H1 (cell line): Measurements from ENCODE around the gene GABRG2. TPM values are rescaled to one million over a fixed set of nuclear protein-coding genes. Genes with fewer than 3 reads are reported as not detected.

Source experiments
- CTCF ChIA-PET: fragments of 300-600 bp; sonication (Branson Sonifier 250); formaldehyde crosslinking; loops from one replicate; lab custom pipeline; 2021; ENCODE audit not compliant: partially characterized antibody; lab: Charles Lee
- POLR2A ChIA-PET: fragments of 300-600 bp; sonication (Branson Sonifier 250); formaldehyde crosslinking; loops from one replicate; lab custom pipeline; 2021; ENCODE audit warnings: inconsistent platforms; ENCODE audit not compliant: partially characterized antibody; lab: Charles Lee
- DNase-seq, 2 experiments: peaks; one replicate each; pipeline versions ENCODE4 v3.0.0 to v3.0.0-alpha.2; 2010 to 2022; ENCODE audit warnings: low spot score in 2 of 2, low read depth in 1 of 2, mixed read lengths in 1 of 2
- FAIRE-seq: peaks from 2 replicates; lab custom pipeline; 2011; peaks lifted over from hg19 to GRCh38; lab: Jason Lieb, UNC
- H2AFZ ChIP-seq: 2 replicates; pipeline ENCODE4 v1.8.1; 2012; ENCODE audit warnings: low read length, inconsistent platforms
- H2AK5ac ChIP-seq: 2 replicates; pipeline ENCODE4 v1.6.1; 2013; ENCODE audit warnings: low read depth, low read length
- H2BK120ac ChIP-seq: replicated peaks from 2 replicates; pipeline ENCODE3; 2013; ENCODE audit warnings: low read depth, low read length, inconsistent platforms
- H2BK12ac ChIP-seq: 2 replicates; pipeline ENCODE4 v1.6.1; 2013; ENCODE audit warnings: low read depth, low read length
- H2BK15ac ChIP-seq: 2 replicates; pipeline ENCODE4 v1.6.1; 2013; ENCODE audit warnings: low read length
- H2BK20ac ChIP-seq: 2 replicates; pipeline ENCODE4 v1.6.1; 2013; ENCODE audit warnings: low read length
- H2BK5ac ChIP-seq: 2 replicates; pipeline ENCODE4 v1.6.1; 2013; ENCODE audit warnings: low read depth, low read length
- H3K14ac ChIP-seq: 2 replicates; pipeline ENCODE4 v1.6.1; 2013; ENCODE audit warnings: inconsistent platforms; ENCODE audit not compliant: insufficient read length
- H3K18ac ChIP-seq: 2 replicates; pipeline ENCODE4 v1.6.1; 2013; ENCODE audit warnings: low read length; ENCODE audit errors: extremely low read depth
- H3K23ac ChIP-seq: 2 replicates; pipeline ENCODE4 v1.6.1; 2013; ENCODE audit warnings: inconsistent platforms; ENCODE audit not compliant: insufficient read length
- H3K23me2 ChIP-seq: 2 replicates; pipeline ENCODE4 v1.6.1; 2013; ENCODE audit warnings: low read depth, low read length
- H3K27ac ChIP-seq: 2 replicates; pipeline ENCODE4 v1.6.1; 2011; ENCODE audit warnings: low read depth, low read length, inconsistent platforms
- H3K27me3 ChIP-seq, 4 experiments: replicated peaks in 1 of 4; 1 replicate in 1 of 4; 2 replicates in 3 of 4; pipeline versions ENCODE4 v1.6.1 to v1.8.1; 2011 to 2013; ENCODE audit warnings: low read length in 3 of 4, mild to moderate bottlenecking in 3 of 4, inconsistent platforms in 2 of 4, mixed read lengths in 2 of 4, moderate library complexity in 1 of 4; ENCODE audit not compliant: control insufficient read depth in 3 of 4, insufficient read depth in 3 of 4; ENCODE audit errors: extremely low read depth in 1 of 4
- H3K36me3 ChIP-seq, 4 experiments: 2 replicates each; pipeline versions ENCODE4 v1.6.1 to v1.8.1; 2011 to 2013; ENCODE audit warnings: mild to moderate bottlenecking in 4 of 4, low read length in 3 of 4, moderate library complexity in 2 of 4, control low read depth in 1 of 4, inconsistent platforms in 1 of 4; ENCODE audit not compliant: insufficient read depth in 4 of 4, control insufficient read depth in 2 of 4
- H3K4ac ChIP-seq: replicated peaks from 2 replicates; pipeline ENCODE3; 2013; ENCODE audit warnings: low read length, low read depth, mixed read lengths, inconsistent platforms; ENCODE audit not compliant: insufficient read length
- H3K4me1 ChIP-seq, 4 experiments: replicated peaks in 1 of 4; 1 replicate in 1 of 4; 2 replicates in 3 of 4; pipeline versions ENCODE4 v1.6.1 to v1.8.1; 2011 to 2013; ENCODE audit warnings: low read length in 3 of 4, inconsistent platforms in 2 of 4, mixed read lengths in 1 of 4; ENCODE audit not compliant: insufficient read depth in 4 of 4, control insufficient read depth in 3 of 4
- H3K4me2 ChIP-seq, 2 experiments: 2 replicates each; pipeline versions ENCODE4 v1.6.1 to v1.8.1; 2011 to 2013; ENCODE audit warnings: low read depth in 2 of 2, low read length in 2 of 2, control low read depth in 1 of 2, inconsistent platforms in 1 of 2, mild to moderate bottlenecking in 1 of 2; ENCODE audit not compliant: insufficient read depth in 1 of 2
- H3K4me3 ChIP-seq, 4 experiments: fragments of 200-600, 300-600 bp in 1 of 4; sonication (generic), shearing (Covaris generic), sonication (Bioruptor Twin) in 1 of 4; 2 replicates each; pipeline versions ENCODE4 v1.5.1 to v1.8.1; 2011 to 2016; ENCODE audit warnings: low read length in 4 of 4, low read depth in 3 of 4, control low read depth in 2 of 4, inconsistent platforms in 2 of 4, mild to moderate bottlenecking in 2 of 4, mixed read lengths in 1 of 4, moderate library complexity in 1 of 4; ENCODE audit not compliant: insufficient read depth in 2 of 4; ENCODE audit errors: extremely low read depth in 1 of 4
- H3K56ac ChIP-seq: replicated peaks from 2 replicates; pipeline ENCODE3; 2013; ENCODE audit warnings: low read depth, mild to moderate bottlenecking, mixed read lengths, low read length, inconsistent platforms; ENCODE audit not compliant: insufficient read length
- H3K79me1 ChIP-seq: 2 replicates; pipeline ENCODE4 v1.6.1; 2013; ENCODE audit warnings: low read depth, low read length, control low read depth
- H3K79me2 ChIP-seq, 2 experiments: 2 replicates each; pipeline versions ENCODE4 v1.6.1 to v1.8.1; 2012 to 2013; ENCODE audit warnings: low read length in 2 of 2, mild to moderate bottlenecking in 2 of 2, inconsistent platforms in 1 of 2; ENCODE audit not compliant: insufficient read depth in 2 of 2, control insufficient read depth in 1 of 2
- H3K9ac ChIP-seq, 4 experiments: replicated peaks in 1 of 4; 1 replicate in 1 of 4; 2 replicates in 3 of 4; pipeline versions ENCODE4 v1.6.1 to v1.8.1; 2011 to 2013; ENCODE audit warnings: low read depth in 3 of 4, low read length in 3 of 4, control low read depth in 2 of 4, mild to moderate bottlenecking in 2 of 4, moderate library complexity in 2 of 4, inconsistent platforms in 1 of 4; ENCODE audit errors: extremely low read depth in 1 of 4
- H3K9me3 ChIP-seq, 2 experiments: 2 replicates each; pipeline versions ENCODE4 v1.6.1 to v1.8.1; 2012 to 2013; ENCODE audit warnings: mild to moderate bottlenecking in 2 of 2, moderate library complexity in 2 of 2, control low read depth in 1 of 2, inconsistent platforms in 1 of 2, low read depth in 1 of 2, low read length in 1 of 2, mixed read lengths in 1 of 2; ENCODE audit not compliant: insufficient read depth in 2 of 2
- H4K20me1 ChIP-seq, 2 experiments: replicated peaks in 1 of 2; 2 replicates each; pipeline versions ENCODE3 to v1.8.1; 2011 to 2013; ENCODE audit warnings: inconsistent platforms in 2 of 2, low read length in 2 of 2, mild to moderate bottlenecking in 1 of 2; ENCODE audit not compliant: insufficient read depth in 2 of 2, control insufficient read depth in 1 of 2
- H4K5ac ChIP-seq: 2 replicates; pipeline ENCODE4 v1.6.1; 2013; ENCODE audit warnings: low read length, low read depth, mixed read lengths, inconsistent platforms; ENCODE audit not compliant: insufficient read length
- H4K8ac ChIP-seq: 2 replicates; pipeline ENCODE4 v1.8.0; 2013; ENCODE audit warnings: mild to moderate bottlenecking, moderate library complexity, low read length, inconsistent platforms; ENCODE audit not compliant: insufficient read depth; ENCODE audit errors: extremely low read depth
- H4K91ac ChIP-seq: replicated peaks from 2 replicates; pipeline ENCODE3; 2013; ENCODE audit warnings: low read length, mixed read lengths, inconsistent platforms; ENCODE audit not compliant: insufficient read length
- ASH2L ChIP-seq: fragments of 200-600, 300-600 bp; sonication (generic); IDR thresholded peaks from one replicate; pipeline ENCODE4 v1.7.1; 2017; ENCODE audit warnings: low read length
- CREB1 ChIP-seq: IDR thresholded peaks from 2 replicates; pipeline ENCODE4 v1.6.1; 2012; ENCODE audit warnings: inconsistent platforms
- EGR1 ChIP-seq: IDR thresholded peaks from 2 replicates; pipeline ENCODE4 v1.6.1; 2011; ENCODE audit warnings: low read depth, low read length, borderline replicate concordance
- JUN ChIP-seq: IDR thresholded peaks from 2 replicates; pipeline ENCODE4 v1.6.1; 2011; ENCODE audit warnings: low read depth, mild to moderate bottlenecking, improper control_type of control experiment, low read length
- JUND ChIP-seq: IDR thresholded peaks from 2 replicates; pipeline ENCODE4 v1.6.1; 2011; ENCODE audit warnings: mild to moderate bottlenecking, improper control_type of control experiment, low read length
- KDM4A ChIP-seq: IDR thresholded peaks from one replicate; pipeline ENCODE4 v1.7.1; 2012; ENCODE audit warnings: low read depth, mild to moderate bottlenecking, moderate library complexity, low read length, inconsistent platforms; ENCODE audit not compliant: severe bottlenecking
- MAX ChIP-seq: IDR thresholded peaks from 2 replicates; pipeline ENCODE4 v1.6.1; 2012; ENCODE audit warnings: inconsistent platforms
- POLR2AphosphoS5 ChIP-seq: IDR thresholded peaks from 2 replicates; pipeline ENCODE4 v1.6.1; 2011; ENCODE audit warnings: low read depth, low read length
- RAD21 ChIP-seq, 2 experiments: IDR thresholded peaks in 1 of 2; conservative IDR thresholded peaks in 1 of 2; 2 replicates each; pipeline ENCODE4 v1.6.1; 2011; ENCODE audit warnings: low read depth in 2 of 2, low read length in 2 of 2, improper control_type of control experiment in 1 of 2, inconsistent platforms in 1 of 2, mild to moderate bottlenecking in 1 of 2, moderate library complexity in 1 of 2
- SIX5 ChIP-seq: IDR thresholded peaks from 2 replicates; pipeline ENCODE4 v1.6.1; 2011; ENCODE audit warnings: mild to moderate bottlenecking, low read depth, low read length
- SP4 ChIP-seq: IDR thresholded peaks from 2 replicates; pipeline ENCODE4 v1.6.1; 2012; ENCODE audit warnings: low read length, inconsistent platforms
- SUZ12 ChIP-seq: fragments of 200-600 bp; sonication (generic); IDR thresholded peaks from 2 replicates; pipeline ENCODE4 v1.6.1; 2012; ENCODE audit warnings: mild to moderate bottlenecking, inconsistent platforms, low read length, moderate library complexity, mixed read lengths
- WGBS, 2 experiments: shearing (Covaris generic) in 1 of 2; methylation state at CpG; one replicate each; pipeline versions ENCODE4 v1.1.6 to v1.1.7; 2013 to 2015; ENCODE audit warnings: low lambda C conversion rate in 2 of 2, mixed read lengths in 2 of 2, inconsistent platforms in 1 of 2, low coverage in 1 of 2, missing lambda C conversion rate in 1 of 2; ENCODE audit not compliant: insufficient replicate concordance in 2 of 2, insufficient coverage in 1 of 2, insufficient read length in 1 of 2; ENCODE audit errors: extremely low coverage in 1 of 2, missing lambda C conversion rate in 1 of 2; 5-methylcytosine and 5-hydroxymethylcytosine counted together
- polyA plus RNA-seq, 7 experiments: library from polyadenylated mRNA; depleted of rRNA in 3 of 7; stranded (reverse) in 5 of 7; unstranded in 2 of 7; fragments of >200 nt in 5 of 7; fragments of 200-250 nt in 2 of 7; gene quantifications; 1 replicate in 5 of 7; 2 replicates in 1 of 7; 4 replicates in 1 of 7; pipeline versions ENCODE4 v1.2.1 to v1.2.3, GENCODE V29; 2011 to 2013; ENCODE audit warnings: missing spikeins in 2 of 7, mixed read lengths in 2 of 7
- total RNA-seq: library from RNA; stranded (reverse); fragmentation: NEBNext Ultra II Directional; extraction: Animal tissue kit (Norgen Biotek cat#: 25700); gene quantifications from 2 replicates; pipeline ENCODE4 v1.2.1, GENCODE V29; 2021

Gene GABRG2
- total and polyA plus RNA-seq, 2 of the 8 experiments (the other 6 are each of a cell fraction or from before 2014, with no cell fraction given) = 2.0 to 2.8 TPM

GRCh38 chr5:162068412-162068811 is 839 bp downstream of the GABRG2 start:
- Histone ChIP-seq H3K4me3 (peak overlapping the region; percentile 76 to 95 (median 86); a peak in 7 of 8 replicates), H3K27me3 (no peaks in the 10 kb centered on the region), H4K91ac (no peak overlapping the region), H3K18ac (no peak overlapping the region), H4K20me1 (no peaks in the 10 kb centered on the region), H3K79me1 (no peaks in the 10 kb centered on the region), H3K9ac (no peak overlapping the region), H2BK20ac (no peak overlapping the region), H3K4me1 (peaks cover 0 to 6% (median 2%) of the 10 kb centered on the region in 4 experiments; a peak in 3 of 7 replicates), H3K4me2 (peak overlapping the region; percentile 93 to 99), H3K27ac (no peak overlapping the region), H3K36me3 (no peaks in the 10 kb centered on the region), H3K4ac (no peak overlapping the region), H2AFZ (no peak overlapping the region), H2BK15ac (no peak overlapping the region), H4K8ac (no peak overlapping the region), H3K56ac (no peak overlapping the region), H4K5ac (no peak overlapping the region), H2BK12ac (no peak overlapping the region), H3K14ac (no peak overlapping the region), H2BK5ac (no peak overlapping the region), H3K23me2 (peaks cover 8% of the 10 kb centered on the region), H3K23ac (no peak overlapping the region), H3K79me2 (no peaks in the 10 kb centered on the region), H2BK120ac (no peak overlapping the region), H3K9me3 (no peaks in the 10 kb centered on the region), H2AK5ac (no peak overlapping the region)
- POLR2A ChIA-PET = interaction anchor here (0.6 kb wide), 3 partner anchors 15 to 1308 kb away, joined by 3 read pairs; no protein-coding TSS in a partner anchor
- WGBS, 2 experiments = 4% methylated on average over 7 of the region's 12 CpGs; no CpG with 5 or more reads in 1 of the 2 experiments
- FAIRE-seq = peak; percentile 95
- peak; percentile 76 to 88 for DNase-seq
- CTCF ChIA-PET = interaction anchor here (0.6 to 1.3 kb wide), 3 partner anchors 139 to 341 kb away, joined by 3 to 4 read pairs (median 3); partner anchors contain the start of gene GABRA1
- TF ChIP-seq CREB1 (peak; percentile 66), KDM4A (no peak), POLR2AphosphoS5 (peak; percentile 67; the same call in 1 of the 2 replicates), ASH2L (peak; percentile 33), MAX (peak; percentile 74), SUZ12 (no peak), JUN (no peak), EGR1 (no peak), SIX5 (no peak), SP4 (no peak), RAD21 (IDR thresholded peaks at IDR 0.05 in 1 of 2, conservative IDR thresholded peaks at IDR 0.05 in 1 of 2; ENCODE audit: low read depth in 2 of 2, low read length in 2 of 2) (peak in 1 of 2 experiments; percentile 41; a peak in 1 of 4 replicates), JUND (no peak)
